HUDEP-2 (cell line): ENCODE data around the gene DLEC1.

ENCODE experiments used
- DNase-seq, 76 experiments: peaks; one replicate each; lab custom pipeline; 2025; ENCODE audit not compliant: unreplicated experiment in 76 of 76; lab: John Stamatoyannopoulos, UW

Gene DLEC1

DNA sequence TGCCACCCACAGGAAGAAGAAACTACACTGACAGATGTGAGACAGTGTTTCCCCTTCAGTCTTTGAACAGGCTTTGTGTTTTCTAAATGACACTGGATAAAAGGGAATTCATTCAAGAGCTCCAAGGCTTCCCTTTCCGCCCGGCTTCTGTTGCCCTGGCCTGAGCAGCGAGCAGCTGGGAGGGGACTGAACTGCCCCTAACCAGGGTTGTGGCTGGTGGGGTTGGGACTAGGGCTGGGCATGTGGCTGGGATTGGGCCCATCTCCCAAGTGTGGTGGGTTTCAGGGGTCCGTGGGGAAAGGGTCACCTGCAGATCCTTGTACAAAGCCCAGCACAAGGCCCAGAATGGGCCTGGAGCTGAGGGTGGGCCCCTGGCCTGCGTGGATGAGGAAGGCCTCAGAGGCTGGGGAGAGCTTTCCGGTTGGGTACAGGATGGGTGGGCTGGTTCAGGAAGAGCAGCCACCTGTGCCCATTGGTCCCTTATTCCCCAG, 38.0 kb upstream of the DLEC1 start:
- DNase-seq: no peak

DNA sequence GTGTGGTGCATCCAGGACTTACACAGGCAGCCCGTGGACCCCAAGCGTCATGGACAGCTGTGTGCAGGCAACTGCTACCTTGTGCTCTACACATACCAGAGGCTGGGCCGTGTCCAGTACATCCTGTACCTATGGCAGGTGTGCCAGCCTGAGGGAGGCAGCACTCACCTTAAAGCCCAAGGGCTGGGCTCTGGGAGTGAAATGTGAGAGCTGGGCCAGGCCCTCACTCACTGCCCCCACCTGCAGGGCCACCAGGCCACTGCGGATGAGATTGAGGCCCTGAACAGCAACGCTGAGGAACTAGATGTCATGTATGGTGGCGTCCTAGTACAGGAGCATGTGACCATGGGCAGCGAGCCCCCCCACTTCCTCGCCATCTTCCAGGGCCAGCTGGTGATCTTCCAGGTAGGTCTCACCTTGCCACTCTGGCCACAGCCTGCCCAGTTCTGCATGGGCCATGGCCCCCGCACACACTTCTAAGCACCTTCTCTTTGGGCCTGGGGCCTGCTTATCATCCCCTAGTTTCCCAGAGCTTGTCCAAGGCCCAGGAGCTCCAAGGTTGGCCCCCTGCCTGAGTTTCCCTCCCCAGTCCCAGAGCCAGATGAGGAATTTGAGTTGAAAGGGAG, 37.4 kb upstream of the DLEC1 start:
- peak in 1 of 76 experiments; percentile 16 for DNase-seq

DNA sequence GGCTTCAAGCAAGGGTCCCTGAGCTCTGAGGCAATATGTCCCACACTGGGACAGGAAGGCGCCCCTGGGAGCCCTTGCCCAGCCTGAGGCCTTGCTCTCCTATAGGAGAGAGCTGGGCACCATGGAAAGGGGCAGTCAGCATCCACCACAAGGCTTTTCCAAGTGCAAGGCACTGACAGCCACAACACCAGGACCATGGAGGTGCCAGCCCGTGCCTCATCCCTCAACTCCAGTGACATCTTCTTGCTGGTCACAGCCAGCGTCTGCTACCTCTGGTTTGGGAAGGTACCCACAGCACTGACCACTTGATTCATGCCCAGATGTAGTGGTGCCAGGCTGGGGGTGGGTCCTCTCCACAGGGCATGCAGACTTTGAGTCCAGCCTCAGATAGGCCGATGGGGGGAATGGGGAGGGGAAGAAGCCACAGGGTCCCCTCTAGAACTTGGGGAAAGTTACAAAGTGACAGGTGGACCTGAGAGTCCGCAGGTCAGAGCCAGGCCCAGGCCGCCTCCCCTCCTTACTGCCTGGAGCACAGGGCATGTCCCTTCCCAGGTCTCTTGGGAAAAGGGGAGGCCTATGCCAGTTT, 36.6 kb upstream of the DLEC1 start:
- DNase-seq: no peak

DNA sequence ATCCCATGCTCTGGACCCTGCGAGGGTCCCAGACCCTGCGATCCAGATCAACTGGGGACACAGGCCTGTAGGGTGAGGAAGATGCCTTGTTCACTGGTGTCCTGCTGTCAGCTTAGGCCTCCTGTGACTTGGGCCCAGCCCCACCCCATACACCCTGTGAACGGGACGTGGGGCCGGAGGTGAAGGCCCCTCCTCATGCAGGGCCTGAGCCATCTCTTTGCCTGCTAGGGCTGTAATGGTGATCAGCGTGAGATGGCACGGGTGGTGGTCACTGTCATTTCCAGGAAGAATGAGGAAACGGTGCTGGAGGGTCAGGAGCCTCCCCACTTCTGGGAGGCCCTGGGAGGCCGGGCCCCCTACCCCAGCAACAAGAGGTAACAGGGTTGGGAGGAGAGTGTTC, 36.1 kb upstream of the DLEC1 start:
- no peak for DNase-seq

DNA sequence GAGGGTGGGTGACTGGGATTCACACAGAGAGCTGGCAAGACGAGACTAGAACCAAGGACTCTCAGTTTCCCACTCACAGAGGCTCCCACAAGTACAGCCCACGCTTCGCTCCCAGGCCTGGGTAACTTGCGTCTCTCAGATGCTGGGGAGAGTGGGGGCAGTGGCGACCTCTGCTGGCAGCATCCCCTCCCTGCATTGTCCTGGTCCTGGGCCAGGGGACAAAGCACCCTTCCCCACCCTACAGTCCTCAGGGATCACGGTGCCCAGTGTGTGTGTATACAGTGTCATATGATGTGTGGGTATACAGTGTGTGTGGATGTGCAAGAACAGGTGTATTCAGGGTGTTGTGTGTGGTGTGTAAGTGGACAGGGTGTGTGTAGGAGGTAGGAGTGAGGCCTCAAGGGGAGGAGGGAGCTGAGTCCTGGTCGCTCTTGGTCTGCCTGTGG, 35.6 kb upstream of the DLEC1 start:
- peak in 32 of 76 experiments; percentile 3 to 52 (median 21) for DNase-seq

DNA sequence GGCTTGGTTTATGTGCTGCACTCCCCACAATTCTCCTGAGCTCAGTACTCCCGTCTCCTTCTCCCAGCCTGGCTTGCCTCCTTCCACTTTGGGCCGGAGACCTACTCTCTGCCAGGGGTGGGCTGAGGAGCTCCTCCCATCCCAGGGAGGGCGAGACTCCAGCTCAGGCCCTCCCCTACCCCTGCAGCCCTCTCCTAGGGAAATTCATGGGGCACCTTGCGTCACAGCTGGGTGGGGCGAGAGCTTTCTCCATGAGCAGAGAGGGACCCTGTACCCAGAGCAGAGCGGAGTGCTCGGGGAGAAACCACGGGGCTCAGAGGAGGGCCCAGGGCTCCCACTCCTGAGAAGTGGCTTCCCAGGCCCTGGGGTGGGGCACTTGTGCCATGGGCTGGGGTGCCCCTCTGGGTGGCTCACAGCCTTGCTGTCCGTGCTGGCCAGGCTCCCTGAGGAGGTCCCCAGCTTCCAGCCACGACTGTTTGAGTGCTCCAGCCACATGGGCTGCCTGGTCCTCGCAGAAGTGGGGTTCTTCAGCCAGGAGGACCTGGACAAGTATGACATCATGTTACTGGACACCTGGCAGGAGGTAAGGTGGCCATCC, 35.1 kb upstream of the DLEC1 start:
- no peak for DNase-seq

DNA sequence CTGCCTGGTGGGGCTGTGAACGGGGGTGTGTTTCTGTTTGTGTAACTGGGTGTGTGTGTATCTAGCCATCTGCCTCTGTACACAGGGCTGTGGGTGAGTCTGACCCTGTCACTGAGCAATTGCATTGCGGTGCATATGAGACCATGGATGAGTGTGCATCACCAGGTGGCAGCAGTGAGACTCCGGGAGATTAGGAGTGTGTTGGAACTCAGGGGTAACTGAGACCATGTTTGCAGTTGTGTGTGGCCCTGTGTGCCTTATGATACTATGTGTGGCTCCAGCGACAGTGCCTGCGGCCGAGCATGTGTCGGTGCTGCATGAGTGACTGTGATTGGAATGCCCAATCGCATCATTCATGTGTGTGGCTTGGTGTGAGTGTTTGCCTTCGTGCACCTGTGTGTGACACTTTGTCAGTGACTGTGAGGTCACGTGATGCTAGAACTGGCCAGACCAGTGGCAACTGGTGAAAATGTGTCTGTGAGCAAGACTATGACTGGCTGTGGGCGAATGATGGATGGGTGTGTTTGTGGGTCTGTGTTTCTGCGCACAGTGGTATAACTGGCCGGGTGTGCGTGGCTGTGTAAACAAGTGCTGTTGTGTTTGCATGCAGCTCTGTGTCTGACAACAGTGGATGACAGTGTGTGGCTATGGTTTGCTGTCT, 34.5 kb upstream of the DLEC1 start:
- peak in 57 of 76 experiments; percentile 4 to 68 (median 34) for DNase-seq

DNA sequence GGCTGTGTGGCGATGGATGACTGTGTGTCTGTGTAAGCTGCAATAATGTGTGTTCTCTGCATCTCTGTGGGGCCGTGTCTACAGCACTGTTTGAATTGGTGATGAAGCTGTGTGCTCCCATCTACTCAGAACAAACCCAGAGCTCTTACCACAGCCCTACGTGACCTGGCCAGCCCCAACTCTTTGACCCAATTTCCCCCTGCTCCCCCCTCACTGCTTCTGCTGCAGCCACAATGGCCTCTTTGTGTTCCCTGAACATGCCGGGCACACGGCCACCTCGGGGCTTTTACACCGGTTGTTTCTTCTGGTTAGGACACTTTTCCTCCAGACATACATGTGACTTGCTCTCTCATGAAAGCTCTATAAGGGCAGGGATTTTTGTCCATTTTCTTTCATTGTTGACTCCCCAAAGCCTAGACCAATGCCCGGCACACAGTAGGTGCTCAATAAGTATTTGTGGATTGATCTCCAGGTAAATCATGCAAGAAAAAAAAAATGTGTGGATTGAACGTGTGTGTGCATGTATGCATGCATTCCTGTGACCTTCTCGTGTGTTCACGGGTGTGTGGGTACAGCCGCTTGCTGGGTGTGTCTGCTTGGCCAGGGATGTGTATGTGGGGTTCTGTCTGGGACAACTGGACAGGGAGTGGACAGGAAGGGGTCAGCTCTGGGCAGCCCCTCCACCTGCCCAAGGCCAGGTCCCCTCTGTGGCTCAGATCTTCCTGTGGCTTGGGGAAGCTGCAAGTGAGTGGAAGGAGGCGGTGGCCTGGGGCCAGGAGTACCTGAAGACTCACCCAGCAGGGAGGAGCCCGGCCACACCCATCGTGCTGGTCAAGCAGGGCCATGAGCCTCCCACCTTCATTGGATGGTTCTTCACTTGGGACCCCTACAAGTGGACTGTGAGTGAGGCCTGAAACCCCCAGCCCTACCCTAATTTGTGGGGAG, 33.7 kb upstream of the DLEC1 start:
- DNase-seq: no peak

DNA sequence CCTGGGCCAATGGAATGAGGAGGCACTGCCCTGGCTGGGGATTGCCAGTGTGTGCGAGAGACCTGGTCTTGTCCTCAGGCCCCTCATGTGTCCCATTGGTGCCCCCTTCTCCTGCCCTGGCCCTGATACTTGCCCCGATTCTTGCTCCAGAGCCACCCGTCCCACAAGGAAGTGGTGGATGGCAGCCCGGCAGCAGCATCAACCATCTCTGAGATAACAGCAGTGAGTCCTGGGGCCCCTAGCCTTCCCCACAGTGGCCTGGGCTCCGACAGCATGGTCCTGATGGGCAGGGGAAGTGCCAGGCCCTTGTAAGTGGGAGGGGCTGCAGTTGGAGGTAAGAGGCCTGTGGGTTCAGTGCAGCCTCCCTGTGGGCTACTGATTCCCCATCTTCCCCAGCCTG, 33.0 kb upstream of the DLEC1 start:
- no peak for DNase-seq

DNA sequence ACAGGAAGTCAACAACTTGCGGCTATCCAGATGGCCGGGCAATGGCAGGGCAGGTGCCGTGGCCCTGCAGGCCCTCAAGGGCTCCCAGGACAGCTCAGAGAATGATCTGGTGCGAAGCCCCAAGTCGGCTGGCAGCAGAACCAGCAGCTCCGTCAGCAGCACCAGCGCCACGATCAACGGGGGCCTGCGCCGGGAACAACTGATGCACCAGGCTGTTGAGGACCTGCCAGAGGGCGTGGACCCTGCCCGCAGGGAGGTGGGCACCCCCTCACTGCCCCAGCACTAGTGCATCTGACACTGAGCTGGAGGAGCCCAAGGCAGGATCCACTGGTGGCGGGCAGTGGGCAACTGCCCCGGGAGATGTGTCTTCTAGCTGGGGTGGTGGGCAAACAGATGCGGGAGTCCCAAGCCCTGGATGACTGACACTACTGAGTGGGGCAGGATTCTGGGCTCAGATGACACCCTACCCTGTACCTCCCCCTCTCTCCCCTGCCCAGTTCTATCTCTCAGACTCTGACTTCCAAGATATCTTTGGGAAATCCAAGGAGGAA, 32.5 kb upstream of the DLEC1 start:
- no peak for DNase-seq

DNA sequence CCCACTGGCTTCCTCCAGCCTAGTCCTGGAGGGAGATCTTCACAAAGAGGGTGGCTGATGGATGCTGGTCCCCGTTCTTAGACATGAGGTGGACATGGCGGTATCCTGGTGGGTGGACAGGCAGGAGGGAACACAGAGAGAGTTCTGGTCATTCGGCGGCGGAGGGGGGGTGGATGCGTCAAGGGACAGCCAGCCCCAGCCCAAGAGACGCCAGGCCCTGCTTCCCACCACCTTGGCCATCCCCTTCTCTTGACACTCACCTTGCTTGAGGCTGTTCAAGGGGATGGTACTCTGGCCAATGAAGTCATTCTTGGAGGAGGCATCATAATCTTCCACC, 31.3 kb upstream of the DLEC1 start:
- DNase-seq: no peak

DNA sequence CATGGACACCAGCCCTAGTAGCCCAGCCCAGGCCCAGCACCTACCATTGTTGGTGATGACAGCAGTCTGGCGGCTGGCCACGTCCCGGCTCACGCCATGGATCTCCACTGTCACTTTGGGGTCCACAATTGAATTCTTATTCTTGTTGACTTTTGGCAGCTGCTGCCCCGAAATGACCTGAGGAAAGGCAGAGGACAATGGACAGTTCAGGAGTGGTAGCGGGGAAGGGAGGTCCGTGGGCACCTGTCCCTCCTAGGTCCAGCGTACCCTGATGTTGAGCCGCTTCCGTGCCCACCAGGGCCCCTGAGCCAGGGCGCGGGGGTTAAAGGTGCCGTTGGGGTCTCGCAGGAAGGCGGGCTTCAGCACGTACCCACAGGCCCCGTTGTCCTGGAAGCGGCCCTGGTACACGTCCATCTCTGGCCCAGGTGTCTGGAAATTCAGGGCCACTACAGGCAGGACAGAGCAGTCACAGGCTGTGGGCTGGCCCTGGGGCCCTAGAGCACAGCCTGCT, 30.8 kb upstream of the DLEC1 start:
- no peak for DNase-seq

DNA sequence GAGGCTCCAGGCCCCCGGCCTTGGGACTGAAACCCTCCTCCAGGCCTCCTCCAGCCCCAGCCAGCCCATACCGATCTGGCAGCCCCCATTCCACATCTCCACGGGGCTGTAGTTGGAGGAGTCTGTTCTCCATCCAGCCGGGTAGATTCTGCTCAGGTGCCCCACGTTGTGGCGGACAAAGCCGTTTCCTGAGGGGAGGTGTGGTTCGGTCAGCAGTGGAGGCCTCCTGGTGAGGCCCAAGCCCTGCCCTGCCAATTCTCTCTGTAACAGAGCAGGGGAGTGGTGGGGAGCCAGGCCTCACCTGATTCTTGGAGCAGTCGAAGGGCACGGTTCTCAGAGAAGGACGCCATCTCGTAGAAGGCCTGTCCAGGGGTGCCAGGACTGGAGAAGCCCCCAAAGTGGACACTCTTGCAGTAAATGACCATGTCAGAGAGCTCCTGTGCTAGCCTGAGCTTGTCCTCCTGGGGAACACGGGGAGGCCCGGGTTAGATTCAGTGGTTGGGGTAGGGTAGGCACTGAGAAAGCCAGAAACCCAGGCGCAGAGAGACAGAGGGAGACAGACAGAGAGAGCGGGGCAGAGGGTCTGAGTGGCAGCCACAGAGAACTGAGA, 29.9 kb upstream of the DLEC1 start:
- DNase-seq: no peak

DNA sequence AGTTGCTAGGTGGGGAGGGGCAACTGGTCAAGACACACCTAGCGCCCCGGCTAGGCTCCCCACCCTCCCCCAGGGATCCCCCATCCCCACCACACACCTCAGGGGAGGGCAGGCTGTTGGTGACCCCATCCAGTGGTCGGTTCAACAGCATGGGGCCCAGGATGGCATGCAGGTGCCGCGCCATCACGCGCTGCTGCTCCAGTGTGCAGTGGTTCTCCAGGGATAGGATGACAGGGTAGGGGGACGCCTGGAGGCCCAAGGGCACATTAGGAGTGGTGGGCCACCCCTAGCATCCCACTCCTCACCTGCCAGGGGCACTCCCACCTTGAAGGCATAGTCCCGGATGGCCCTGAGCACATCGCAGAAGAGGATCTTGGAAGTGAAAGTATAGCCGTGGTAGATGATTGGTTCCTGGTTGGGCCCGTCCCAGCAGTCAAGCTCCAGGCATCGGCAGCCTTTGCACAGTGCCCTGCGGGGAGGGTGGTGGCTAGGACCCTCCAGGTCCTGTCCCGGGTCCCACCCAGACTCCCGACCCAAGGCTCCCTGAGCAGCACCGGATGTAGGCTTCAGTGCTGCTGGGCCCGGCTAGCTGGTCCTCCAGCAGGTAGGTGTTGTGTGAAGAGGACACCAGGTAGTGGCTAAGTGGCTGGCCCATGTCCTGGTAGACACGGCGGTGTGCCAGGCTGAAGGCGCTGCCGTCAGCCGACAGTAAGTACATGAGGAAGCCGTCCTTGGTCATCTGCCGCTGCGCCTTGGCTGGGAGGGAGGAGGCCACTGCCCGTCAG, 29.0 kb upstream of the DLEC1 start:
- no peak for DNase-seq

DNA sequence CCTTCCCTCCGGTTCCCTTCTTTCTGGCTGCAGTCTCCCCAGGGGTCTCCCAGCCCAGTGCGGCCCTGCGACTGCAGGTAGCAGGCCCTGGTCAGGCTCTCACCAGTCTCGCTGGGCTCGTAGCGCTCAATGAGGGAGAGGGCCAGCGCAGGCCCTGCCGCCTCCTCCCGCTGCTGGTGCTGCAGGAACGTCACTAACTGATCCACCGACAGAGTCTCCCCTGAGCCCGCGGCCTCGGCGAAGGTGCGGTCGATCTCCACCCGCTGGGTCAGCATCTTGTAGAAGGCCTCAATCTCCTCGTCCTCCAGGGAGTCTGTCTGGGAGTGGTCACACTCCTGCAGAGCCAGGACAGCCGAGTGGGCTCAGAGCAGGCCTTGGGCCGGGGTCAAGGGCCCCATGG, 27.9 kb upstream of the DLEC1 start:
- DNase-seq: no peak

DNA sequence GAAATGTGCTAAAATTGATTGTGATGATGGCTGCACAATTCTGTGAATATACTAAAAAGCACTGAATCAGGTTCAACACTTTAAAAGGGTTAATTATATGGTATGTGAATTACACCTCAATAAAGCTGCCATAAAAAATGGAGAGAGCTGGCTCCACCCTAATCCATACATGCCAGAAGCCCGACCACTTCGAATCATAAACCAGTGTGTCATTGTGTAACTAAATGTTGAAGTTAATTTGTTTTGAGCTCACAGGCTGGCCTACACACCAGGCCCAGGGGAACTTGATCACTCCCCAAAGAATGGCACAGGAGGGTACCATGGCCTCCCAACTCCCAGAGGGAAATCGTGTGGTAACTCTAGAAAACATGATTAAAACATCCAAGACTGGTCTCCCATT, 23.5 kb upstream of the DLEC1 start:
- no peak for DNase-seq

DNA sequence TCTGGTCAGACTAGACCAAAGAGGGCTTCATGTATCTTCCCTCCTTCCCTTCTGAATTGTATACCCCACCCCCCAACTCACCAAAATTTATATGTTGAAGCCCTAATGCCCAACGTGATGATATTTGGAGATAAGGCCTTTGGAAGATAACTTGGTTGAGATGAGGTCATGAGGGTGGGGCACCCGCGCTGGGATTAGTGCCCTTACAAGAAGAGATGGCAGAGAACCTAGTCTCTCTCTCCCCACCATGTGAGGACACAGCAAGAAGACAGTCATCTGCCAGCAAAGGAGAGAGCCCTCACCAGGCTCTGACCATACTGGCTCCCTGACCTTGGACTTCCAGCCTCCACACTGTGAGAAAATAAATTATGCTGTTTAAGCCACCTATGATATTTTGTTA, 23.0 kb upstream of the DLEC1 start:
- DNase-seq: no peak

DNA sequence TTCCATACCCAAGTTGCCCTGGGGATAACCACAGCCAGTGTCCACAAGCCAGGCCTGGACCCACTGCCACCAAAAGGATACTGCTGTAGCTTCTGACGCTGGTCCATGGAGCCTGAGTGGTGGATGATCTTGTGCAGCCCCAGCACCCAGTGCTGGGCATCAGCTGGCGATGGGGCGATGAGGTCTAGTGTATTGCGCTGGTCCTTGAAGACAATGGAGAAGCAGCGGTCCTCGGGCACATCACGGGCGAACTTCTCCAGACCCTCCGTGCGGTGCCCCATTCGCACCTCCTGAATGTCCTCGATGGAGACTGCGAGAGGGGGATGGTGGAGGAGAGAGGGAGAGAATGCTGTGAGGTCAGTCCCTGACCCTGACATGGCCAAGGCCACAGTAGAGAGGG, 22.6 kb upstream of the DLEC1 start:
- DNase-seq: no peak

DNA sequence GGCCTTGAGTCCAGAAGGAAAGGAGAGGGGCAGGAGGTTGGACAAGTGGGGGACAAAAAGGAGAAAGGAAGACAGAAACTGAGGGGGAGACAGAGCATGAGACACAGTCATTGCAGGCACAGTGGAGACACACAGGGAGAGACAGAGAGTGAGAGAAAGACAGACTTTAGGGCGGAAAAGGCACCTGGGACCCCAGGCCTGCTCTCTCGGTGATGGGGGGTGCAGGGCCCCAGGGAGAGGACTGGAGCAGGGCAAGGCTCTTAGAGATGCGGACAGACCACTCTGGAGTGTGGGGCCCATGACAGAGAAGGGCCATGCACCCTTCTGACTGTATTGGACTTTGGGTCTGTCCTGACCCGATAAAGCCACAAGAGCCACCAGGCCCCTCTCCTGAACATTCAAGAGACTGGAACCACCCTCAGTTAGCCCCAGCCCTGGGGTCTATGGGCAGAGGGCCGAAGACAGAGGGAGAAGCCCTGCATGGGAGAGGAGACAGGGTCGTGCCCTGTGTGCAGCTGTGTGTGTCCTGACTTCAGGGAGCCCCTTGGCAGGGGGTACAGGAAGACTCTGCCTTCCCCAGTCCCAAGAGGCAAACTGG, 22.1 kb upstream of the DLEC1 start:
- DNase-seq: no peak
